ENCODE data around the gene KCNIP1.

GRCh38 chr5:170738840-170739239, 235.0 kb downstream of the KCNIP1 start:
- TF ChIP-seq CTCF (conservative IDR thresholded peaks at IDR 0.05; ENCODE audit: low read length) = no peak
- no peak for TF ChIP-seq EZH2phosphoT487 (IDR thresholded peaks at IDR 0.05; ENCODE audit: borderline replicate concordance)

Measured in Loucy (cell line).